ENCODE data around the gene PACSIN1.
A peak's percentile ranks its signal among the peaks of the same experiment; 100 is the strongest.

PACSIN1 gene

GRCh38 chr6:34526992-34527728 lies 61.3 kb downstream of the PACSIN1 start (continued):
- TF ChIP-seq ZNF433 (tag by site-specific recombination; IDR thresholded peaks at IDR 0.05; ENCODE audit: low read depth) (no peak), ZNF654 (tag by site-specific recombination; IDR thresholded peaks at IDR 0.05; ENCODE audit: low read depth) (0 out of 2 replicates have a peak, but pooled peaks have one; percentile 11), ZNF26 (tag by site-specific recombination; IDR thresholded peaks at IDR 0.05) (no peak), ZNF510 (tag by site-specific recombination; IDR thresholded peaks at IDR 0.05; ENCODE audit: insufficient replicate concordance) (no peak), ZNF548 (tag by site-specific recombination; IDR thresholded peaks at IDR 0.05) (no peak), ZNF398 (tag by site-specific recombination; IDR thresholded peaks at IDR 0.05) (no peak), ZNF664 (tag by site-specific recombination; IDR thresholded peaks at IDR 0.05) (no peak), ZNF155 (tag by site-specific recombination; IDR thresholded peaks at IDR 0.05) (no peak), ZNF138 (tag by site-specific recombination; IDR thresholded peaks at IDR 0.05; ENCODE audit: borderline replicate concordance) (no peak), ZNF701 (tag by site-specific recombination; IDR thresholded peaks at IDR 0.05) (no peak), BCL11A (tag by site-specific recombination; IDR thresholded peaks at IDR 0.05; ENCODE audit: low read depth) (no peak), ZNF514 (tag by site-specific recombination; IDR thresholded peaks at IDR 0.05) (no peak), ZBTB8A (tag by site-specific recombination; IDR thresholded peaks at IDR 0.05) (no peak), ZBTB1 (tag by site-specific recombination; IDR thresholded peaks at IDR 0.05) (no peak), ZNF747 (tag by site-specific recombination; IDR thresholded peaks at IDR 0.05) (no peak), ZSCAN16 (tag by site-specific recombination; IDR thresholded peaks at IDR 0.05) (no peak), SETDB1 (IDR thresholded peaks at IDR 0.05; ENCODE audit: insufficient read length, low read length) (no peak), ZNF146 (tag by site-specific recombination; IDR thresholded peaks at IDR 0.05) (no peak), MYNN (tag by site-specific recombination; IDR thresholded peaks at IDR 0.05; ENCODE audit: borderline replicate concordance) (no peak), ZNF670 (tag by site-specific recombination; IDR thresholded peaks at IDR 0.05; ENCODE audit: low read depth) (no peak), ZNF354C (tag by site-specific recombination; IDR thresholded peaks at IDR 0.05; ENCODE audit: borderline replicate concordance, low read depth) (no peak)
- TF ChIP-seq, protein P1, sequence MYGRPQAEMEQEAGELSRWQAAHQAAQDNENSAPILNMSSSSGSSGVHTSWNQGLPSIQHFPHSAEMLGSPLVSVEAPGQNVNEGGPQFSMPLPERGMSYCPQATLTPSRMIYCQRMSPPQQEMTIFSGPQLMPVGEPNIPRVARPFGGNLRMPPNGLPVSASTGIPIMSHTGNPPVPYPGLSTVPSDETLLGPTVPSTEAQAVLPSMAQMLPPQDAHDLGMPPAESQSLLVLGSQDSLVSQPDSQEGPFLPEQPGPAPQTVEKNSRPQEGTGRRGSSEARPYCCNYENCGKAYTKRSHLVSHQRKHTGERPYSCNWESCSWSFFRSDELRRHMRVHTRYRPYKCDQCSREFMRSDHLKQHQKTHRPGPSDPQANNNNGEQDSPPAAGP (tag by site-specific recombination; IDR thresholded peaks at IDR 0.05): peak; percentile 41; the same call in 1 of the 2 replicates
- TF ChIP-seq, protein P2, sequence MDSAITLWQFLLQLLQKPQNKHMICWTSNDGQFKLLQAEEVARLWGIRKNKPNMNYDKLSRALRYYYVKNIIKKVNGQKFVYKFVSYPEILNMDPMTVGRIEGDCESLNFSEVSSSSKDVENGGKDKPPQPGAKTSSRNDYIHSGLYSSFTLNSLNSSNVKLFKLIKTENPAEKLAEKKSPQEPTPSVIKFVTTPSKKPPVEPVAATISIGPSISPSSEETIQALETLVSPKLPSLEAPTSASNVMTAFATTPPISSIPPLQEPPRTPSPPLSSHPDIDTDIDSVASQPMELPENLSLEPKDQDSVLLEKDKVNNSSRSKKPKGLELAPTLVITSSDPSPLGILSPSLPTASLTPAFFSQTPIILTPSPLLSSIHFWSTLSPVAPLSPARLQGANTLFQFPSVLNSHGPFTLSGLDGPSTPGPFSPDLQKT (IDR thresholded peaks at IDR 0.05; ENCODE audit: borderline replicate concordance, low read depth, low read length): no peak
- TF ChIP-seq, protein P3, sequence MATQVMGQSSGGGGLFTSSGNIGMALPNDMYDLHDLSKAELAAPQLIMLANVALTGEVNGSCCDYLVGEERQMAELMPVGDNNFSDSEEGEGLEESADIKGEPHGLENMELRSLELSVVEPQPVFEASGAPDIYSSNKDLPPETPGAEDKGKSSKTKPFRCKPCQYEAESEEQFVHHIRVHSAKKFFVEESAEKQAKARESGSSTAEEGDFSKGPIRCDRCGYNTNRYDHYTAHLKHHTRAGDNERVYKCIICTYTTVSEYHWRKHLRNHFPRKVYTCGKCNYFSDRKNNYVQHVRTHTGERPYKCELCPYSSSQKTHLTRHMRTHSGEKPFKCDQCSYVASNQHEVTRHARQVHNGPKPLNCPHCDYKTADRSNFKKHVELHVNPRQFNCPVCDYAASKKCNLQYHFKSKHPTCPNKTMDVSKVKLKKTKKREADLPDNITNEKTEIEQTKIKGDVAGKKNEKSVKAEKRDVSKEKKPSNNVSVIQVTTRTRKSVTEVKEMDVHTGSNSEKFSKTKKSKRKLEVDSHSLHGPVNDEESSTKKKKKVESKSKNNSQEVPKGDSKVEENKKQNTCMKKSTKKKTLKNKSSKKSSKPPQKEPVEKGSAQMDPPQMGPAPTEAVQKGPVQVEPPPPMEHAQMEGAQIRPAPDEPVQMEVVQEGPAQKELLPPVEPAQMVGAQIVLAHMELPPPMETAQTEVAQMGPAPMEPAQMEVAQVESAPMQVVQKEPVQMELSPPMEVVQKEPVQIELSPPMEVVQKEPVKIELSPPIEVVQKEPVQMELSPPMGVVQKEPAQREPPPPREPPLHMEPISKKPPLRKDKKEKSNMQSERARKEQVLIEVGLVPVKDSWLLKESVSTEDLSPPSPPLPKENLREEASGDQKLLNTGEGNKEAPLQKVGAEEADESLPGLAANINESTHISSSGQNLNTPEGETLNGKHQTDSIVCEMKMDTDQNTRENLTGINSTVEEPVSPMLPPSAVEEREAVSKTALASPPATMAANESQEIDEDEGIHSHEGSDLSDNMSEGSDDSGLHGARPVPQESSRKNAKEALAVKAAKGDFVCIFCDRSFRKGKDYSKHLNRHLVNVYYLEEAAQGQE (tag by site-specific recombination; IDR thresholded peaks at IDR 0.05): no peak
- TF ChIP-seq, protein P4, sequence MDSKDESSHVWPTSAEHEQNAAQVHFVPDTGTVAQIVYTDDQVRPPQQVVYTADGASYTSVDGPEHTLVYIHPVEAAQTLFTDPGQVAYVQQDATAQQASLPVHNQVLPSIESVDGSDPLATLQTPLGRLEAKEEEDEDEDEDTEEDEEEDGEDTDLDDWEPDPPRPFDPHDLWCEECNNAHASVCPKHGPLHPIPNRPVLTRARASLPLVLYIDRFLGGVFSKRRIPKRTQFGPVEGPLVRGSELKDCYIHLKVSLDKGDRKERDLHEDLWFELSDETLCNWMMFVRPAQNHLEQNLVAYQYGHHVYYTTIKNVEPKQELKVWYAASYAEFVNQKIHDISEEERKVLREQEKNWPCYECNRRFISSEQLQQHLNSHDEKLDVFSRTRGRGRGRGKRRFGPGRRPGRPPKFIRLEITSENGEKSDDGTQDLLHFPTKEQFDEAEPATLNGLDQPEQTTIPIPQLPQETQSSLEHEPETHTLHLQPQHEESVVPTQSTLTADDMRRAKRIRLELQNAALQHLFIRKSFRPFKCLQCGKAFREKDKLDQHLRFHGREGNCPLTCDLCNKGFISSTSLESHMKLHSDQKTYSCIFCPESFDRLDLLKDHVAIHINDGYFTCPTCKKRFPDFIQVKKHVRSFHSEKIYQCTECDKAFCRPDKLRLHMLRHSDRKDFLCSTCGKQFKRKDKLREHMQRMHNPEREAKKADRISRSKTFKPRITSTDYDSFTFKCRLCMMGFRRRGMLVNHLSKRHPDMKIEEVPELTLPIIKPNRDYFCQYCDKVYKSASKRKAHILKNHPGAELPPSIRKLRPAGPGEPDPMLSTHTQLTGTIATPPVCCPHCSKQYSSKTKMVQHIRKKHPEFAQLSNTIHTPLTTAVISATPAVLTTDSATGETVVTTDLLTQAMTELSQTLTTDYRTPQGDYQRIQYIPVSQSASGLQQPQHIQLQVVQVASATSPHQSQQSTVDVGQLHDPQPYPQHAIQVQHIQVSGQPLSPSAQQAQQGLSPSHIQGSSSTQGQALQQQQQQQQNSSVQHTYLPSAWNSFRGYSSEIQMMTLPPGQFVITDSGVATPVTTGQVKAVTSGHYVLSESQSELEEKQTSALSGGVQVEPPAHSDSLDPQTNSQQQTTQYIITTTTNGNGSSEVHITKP (tag by site-specific recombination; IDR thresholded peaks at IDR 0.05): peak; percentile 15; the same call in 1 of the 2 replicates

All from HEK293 (cell line).